Measurements from ENCODE around the gene IFT81. TPM values are rescaled to one million over a fixed set of nuclear protein-coding genes. Genes with fewer than 3 reads are reported as not detected.

Gene IFT81
- total RNA-seq, 1 donor from 2014 or later: 25.5 TPM

- no peak for TF ChIP-seq CTCF (IDR thresholded peaks at IDR 0.05; ENCODE audit: unreplicated experiment)
- peaks cover 9% of the 10 kb centered on the region for H3K9me3 Mint-ChIP-seq
- H3K27me3 Mint-ChIP-seq (ENCODE audit: low read depth): no peaks in the 10 kb centered on the region
- H3K27ac Mint-ChIP-seq: no peak overlapping the region
- H3K4me1 Mint-ChIP-seq: no peaks in the 10 kb centered on the region
- H3K36me3 Mint-ChIP-seq: peaks cover 56% of the 10 kb centered on the region
- H3K4me3 Mint-ChIP-seq: no peak overlapping the region
- no peak for DNase-seq (ENCODE audit: low spot score in 2 of 2, unreplicated experiment in 2 of 2)
Measured at GRCh38 chr12:110149086-110149660, 25.0 kb downstream of the IFT81 start.

GRCh38 chr12:110156766-110157165, 32.6 kb downstream of the IFT81 start:
- no peak overlapping the region for H3K27ac Mint-ChIP-seq
- peaks cover 63% of the 10 kb centered on the region for H3K36me3 Mint-ChIP-seq
- H3K27me3 Mint-ChIP-seq (ENCODE audit: low read depth): no peaks in the 10 kb centered on the region
- DNase-seq (ENCODE audit: low spot score in 2 of 2, unreplicated experiment in 2 of 2): no peak
- H3K9me3 Mint-ChIP-seq: peaks cover 27% of the 10 kb centered on the region
- H3K4me3 Mint-ChIP-seq: no peak overlapping the region
- TF ChIP-seq CTCF (IDR thresholded peaks at IDR 0.05; ENCODE audit: unreplicated experiment): no peak
- no peaks in the 10 kb centered on the region for H3K4me1 Mint-ChIP-seq

- peaks cover 59% of the 10 kb centered on the region for H3K36me3 Mint-ChIP-seq
- peaks cover 25% of the 10 kb centered on the region for H3K9me3 Mint-ChIP-seq
- H3K27ac Mint-ChIP-seq: no peak overlapping the region
- DNase-seq (ENCODE audit: low spot score in 2 of 2, unreplicated experiment in 2 of 2): no peak
- no peaks in the 10 kb centered on the region for H3K4me1 Mint-ChIP-seq
- H3K27me3 Mint-ChIP-seq (ENCODE audit: low read depth): no peaks in the 10 kb centered on the region
- TF ChIP-seq CTCF (IDR thresholded peaks at IDR 0.05; ENCODE audit: unreplicated experiment): no peak
- no peak overlapping the region for H3K4me3 Mint-ChIP-seq
Measured at GRCh38 chr12:110157539-110157938, 33.4 kb downstream of the IFT81 start.

GRCh38 chr12:110159671-110160245, 35.6 kb downstream of the IFT81 start:
- Mint-ChIP-seq H3K36me3 (peaks cover 54% of the 10 kb centered on the region), H3K27me3 (ENCODE audit: low read depth) (no peaks in the 10 kb centered on the region), H3K27ac (no peak overlapping the region), H3K4me1 (no peaks in the 10 kb centered on the region), H3K9me3 (peaks cover 25% of the 10 kb centered on the region), H3K4me3 (no peak overlapping the region)
- no peak for TF ChIP-seq CTCF (IDR thresholded peaks at IDR 0.05; ENCODE audit: unreplicated experiment)
- no peak for DNase-seq (ENCODE audit: low spot score in 2 of 2, unreplicated experiment in 2 of 2)

DNA sequence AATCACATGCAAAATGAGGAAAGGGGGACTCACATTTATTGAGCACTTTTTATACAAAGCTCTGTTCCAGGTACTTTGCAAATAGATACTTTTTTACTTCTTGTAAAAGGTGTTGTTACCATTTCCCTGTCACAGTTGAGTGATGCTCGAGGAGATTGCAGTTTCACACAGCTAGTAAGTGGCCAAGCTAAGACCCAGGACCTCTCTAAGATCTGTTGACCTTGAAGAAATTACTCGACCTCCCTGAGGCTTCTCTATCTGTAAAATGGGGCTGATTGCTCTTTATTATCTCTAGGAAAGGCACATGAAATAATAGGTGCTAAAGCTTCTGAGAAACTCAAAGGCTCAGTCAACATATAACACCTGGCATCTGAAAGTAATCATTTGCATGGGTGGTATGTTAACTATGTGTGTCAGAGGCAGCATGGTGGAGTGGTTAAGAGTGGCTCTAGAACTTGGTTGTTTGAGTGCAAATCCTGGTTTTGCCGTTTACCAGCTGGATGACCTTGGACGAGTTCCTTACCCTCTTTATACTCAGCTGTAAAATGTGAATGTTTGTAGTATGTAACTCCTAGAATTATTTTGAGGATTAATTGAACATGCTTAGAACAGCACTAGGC, 41.5 kb downstream of the IFT81 start:
- H3K27me3 Mint-ChIP-seq (ENCODE audit: low read depth): no peaks in the 10 kb centered on the region
- H3K4me1 Mint-ChIP-seq: peaks cover 18% of the 10 kb centered on the region
- no peak for TF ChIP-seq CTCF (IDR thresholded peaks at IDR 0.05; ENCODE audit: unreplicated experiment)
- H3K36me3 Mint-ChIP-seq: peaks cover 30% of the 10 kb centered on the region
- no peak overlapping the region for H3K4me3 Mint-ChIP-seq
- DNase-seq (ENCODE audit: low spot score in 2 of 2, unreplicated experiment in 2 of 2): no peak
- no peak overlapping the region for H3K27ac Mint-ChIP-seq
- H3K9me3 Mint-ChIP-seq: no peaks in the 10 kb centered on the region
